K562 (cell line): Measurements from ENCODE around the gene ODAD4. TPM values are rescaled to one million over a fixed set of nuclear protein-coding genes. Genes with fewer than 3 reads are reported as not detected.

ENCODE experiments used
- ATAC-seq: fragments of 200-7000 bp; cut with Tn5 transposase; 3 replicates; pipeline ENCODE4 v1.9.1; 2020; ENCODE audit warnings: moderate library complexity
- BruUV-seq: library from RNA; stranded (reverse); fragments of 400-500 nt; replicated peaks from 2 replicates; lab custom pipeline; 2021; lab: Mats Ljungman, UMichigan
- CTCF ChIA-PET: fragments of 300-600 bp; formaldehyde crosslinking; extraction: SDS; loops from one replicate; lab custom pipeline; 2021; ENCODE audit warnings: low intra/inter-chr PET ratio; lab: Yijun Ruan, JAX
- POLR2A ChIA-PET: fragments of 300-600, 350-650 bp; sonication (Branson Sonifier 250); formaldehyde crosslinking; extraction: SDS; loops from one replicate; lab custom pipeline; 2021; ENCODE audit warnings: antibody characterized with exemption, inconsistent platforms; lab: Yijun Ruan, JAX
- DNase-seq, 4 experiments: peaks; one replicate each; pipeline versions ENCODE4 v3.0.0 to v3.0.0-alpha.2; 2011 to 2018; ENCODE audit warnings: low spot score in 3 of 4, mixed read lengths in 3 of 4; ENCODE audit errors: extremely low read depth in 1 of 4
- FAIRE-seq: peaks from 2 replicates; lab custom pipeline; 2011; peaks lifted over from hg19 to GRCh38; lab: Jason Lieb, UNC
- H2AFZ ChIP-seq: 2 replicates; pipeline ENCODE4 v1.6.0; 2011; ENCODE audit warnings: low read depth, low read length, control low read depth, inconsistent platforms
- H3K27ac ChIP-seq: fragments of 200-600 bp; 3 replicates; pipeline ENCODE4 v1.8.0; 2011; ENCODE audit warnings: low read depth, mild to moderate bottlenecking, control low read depth, inconsistent platforms, low read length, moderate library complexity, mixed read lengths; ENCODE audit errors: extremely low read depth
- H3K27me3 ChIP-seq, 2 experiments: fragments of 300-600 bp in 1 of 2; 2 replicates in 1 of 2; 3 replicates in 1 of 2; pipeline versions ENCODE4 v1.6.0 to v1.8.0; 2011; ENCODE audit warnings: inconsistent platforms in 2 of 2, low read length in 2 of 2, mild to moderate bottlenecking in 1 of 2, mixed read lengths in 1 of 2, moderate library complexity in 1 of 2; ENCODE audit not compliant: control insufficient read depth in 2 of 2, insufficient read depth in 2 of 2
- H3K36me3 ChIP-seq: fragments of 300-600 bp; 3 replicates; pipeline ENCODE4 v1.8.0; 2011; ENCODE audit warnings: mild to moderate bottlenecking, low read length, inconsistent platforms; ENCODE audit not compliant: control insufficient read depth, insufficient read depth
- H3K4me1 ChIP-seq, 2 experiments: fragments of 200-600 bp in 1 of 2; replicated peaks in 1 of 2; 2 replicates in 1 of 2; 3 replicates in 1 of 2; pipeline versions ENCODE4 v1.5.1 to v1.8.0; 2011; ENCODE audit warnings: inconsistent platforms in 2 of 2, low read length in 2 of 2, mild to moderate bottlenecking in 1 of 2, mixed read lengths in 1 of 2, moderate library complexity in 1 of 2; ENCODE audit not compliant: control insufficient read depth in 2 of 2, insufficient read depth in 2 of 2
- H3K4me2 ChIP-seq: 2 replicates; pipeline ENCODE4 v1.6.1; 2011; ENCODE audit warnings: low read length, control low read depth, inconsistent platforms, mixed read lengths; ENCODE audit not compliant: insufficient read depth
- H3K4me3 ChIP-seq: fragments of 200-600 bp; sonication (generic), shearing (Covaris generic); 2 replicates; pipeline ENCODE4 v1.5.1; 2016; ENCODE audit warnings: control low read depth, inconsistent platforms
- H3K79me2 ChIP-seq: fragments of 200-600 bp; 3 replicates; pipeline ENCODE4 v1.8.0; 2011; ENCODE audit warnings: low read length, inconsistent platforms; ENCODE audit not compliant: control insufficient read depth, insufficient read depth
- H3K9ac ChIP-seq, 2 experiments: 2 replicates each; pipeline versions ENCODE4 v1.6.0 to v1.6.1; 2011; ENCODE audit warnings: low read depth in 2 of 2, low read length in 2 of 2, control low read depth in 1 of 2, inconsistent platforms in 1 of 2, mild to moderate bottlenecking in 1 of 2, mixed read lengths in 1 of 2; ENCODE audit not compliant: insufficient read depth in 1 of 2
- H3K9me1 ChIP-seq: one replicate; pipeline ENCODE4 v1.6.0; 2011; ENCODE audit warnings: inconsistent platforms, mild to moderate bottlenecking, low read length, moderate library complexity; ENCODE audit not compliant: control insufficient read depth, insufficient read depth
- H3K9me3 ChIP-seq: replicated peaks from 2 replicates; pipeline ENCODE4 v1.5.1; 2011; ENCODE audit warnings: low read depth, low read length, inconsistent platforms; ENCODE audit not compliant: control insufficient read depth, insufficient read depth
- H4K20me1 ChIP-seq: replicated peaks from 2 replicates; pipeline ENCODE4 v1.6.1; 2011; ENCODE audit warnings: low read length, inconsistent platforms, mixed read lengths; ENCODE audit not compliant: control insufficient read depth, insufficient read depth
- CREB3L1 ChIP-seq: fragments of 450-650 bp; IDR thresholded peaks from 2 replicates; pipeline ENCODE4 v1.6.1; 2014; ENCODE audit warnings: low read depth, mild to moderate bottlenecking, moderate library complexity, borderline replicate concordance
- DPF2 ChIP-seq: fragments of 450-650 bp; IDR thresholded peaks from 2 replicates; pipeline ENCODE4 v1.6.1; 2016
- FOXO4 ChIP-seq: fragments of 450-650 bp; formaldehyde crosslinking; IDR thresholded peaks from 2 replicates; pipeline ENCODE4 v1.4.0; 2020; ENCODE audit warnings: mild to moderate bottlenecking, moderate library complexity
- KDM4B ChIP-seq, 2 experiments: fragments of 450-650 bp in 1 of 2; sonication (generic) in 1 of 2; IDR thresholded peaks; 2 replicates each; pipeline ENCODE4 v1.6.1; 2016 to 2017; ENCODE audit warnings: borderline replicate concordance in 2 of 2, antibody characterized with exemption in 1 of 2, low read depth in 1 of 2, mild to moderate bottlenecking in 1 of 2
- KLF1 ChIP-seq: fragments of 450-650 bp; IDR thresholded peaks from 2 replicates; pipeline ENCODE4 v1.6.1; 2016; ENCODE audit warnings: missing genetic modification characterization, missing compliant biosample characterization
- POLR2AphosphoS5 ChIP-seq: IDR thresholded peaks from 2 replicates; pipeline ENCODE4 v1.6.1; 2011; ENCODE audit warnings: mild to moderate bottlenecking, low read depth, low read length, moderate library complexity; ENCODE audit not compliant: control insufficient read depth, insufficient read depth
- ZBTB2 ChIP-seq: fragments of 450-650 bp; IDR thresholded peaks from 2 replicates; pipeline ENCODE4 v1.6.1; 2016; ENCODE audit warnings: antibody characterized with exemption
- WGBS: fragments of 100-300 bp; shearing (Covaris generic); methylation state at CpG from one replicate; pipeline ENCODE4 v1.1.6; 2016; ENCODE audit warnings: low coverage, mixed read lengths; ENCODE audit not compliant: insufficient coverage; ENCODE audit errors: missing lambda C conversion rate; 5-methylcytosine and 5-hydroxymethylcytosine counted together
- in situ Hi-C: fragments of 300-500 bp; cut with MboI; formaldehyde crosslinking; loops from 4 replicates; pipeline ENCODE4 v1.15.0; 2018; ENCODE audit warnings: inconsistent platforms, mixed read lengths
- intact Hi-C: fragments of 100-400 bp; cut with micrococcal nuclease; formaldehyde crosslinking; loops from 2 replicates; pipeline ENCODE4 v1.14.2; 2022
- polyA plus RNA-seq, 8 experiments: library from polyadenylated mRNA; depleted of rRNA in 4 of 8; stranded (reverse) in 5 of 8; unstranded in 3 of 8; fragments of >200 nt; fragmentation: Nextera tagmentation in 2 of 8; fragmentation: Illumina TruSeq in 1 of 8; extraction: Ambion mirVana in 2 of 8; extraction: Trizol in 1 of 8; gene quantifications; 2 replicates each; pipeline versions ENCODE4 v1.2.1 to v1.2.3, GENCODE V29; 2011 to 2014; ENCODE audit warnings: inconsistent platforms in 1 of 8, missing spikeins in 1 of 8
- total RNA-seq, 7 experiments: library from RNA; depleted of rRNA in 6 of 7; stranded (reverse); fragments of >200 nt in 6 of 7; fragmentation: Illumina TruSeq in 2 of 7; extraction: Trizol in 2 of 7; gene quantifications; 2 replicates each; pipeline versions ENCODE4 v1.2.1 to v1.2.3, GENCODE V29; 2011 to 2021; ENCODE audit warnings: low replicate concordance in 1 of 7

The ODAD4 gene
- total and polyA plus RNA-seq, 9 of the 15 experiments (the other 6 are each of a cell fraction or from before 2014, with no cell fraction given): 0.09 to 0.98 (median 0.51) TPM

GRCh38 chr17:41930009-41930832 is at the start of gene ODAD4 (continued):
- TF ChIP-seq KDM4B (IDR thresholded peaks at IDR 0.05; ENCODE audit: borderline replicate concordance in 2 of 2, low read depth in 1 of 2) (peak in 1 of 2 experiments; percentile 44; a peak in 1 of 4 replicates), ZBTB2 (peak; percentile 96), KLF1 (tag) (peak; percentile 59; the same call in 1 of the 2 replicates)
- TF ChIP-seq, all 486 proteins: peak for 142

GRCh38 chr17:41882756-41883155 is 47.7 kb upstream of the ODAD4 start:
- Histone ChIP-seq H3K27me3 (no peaks in the 10 kb centered on the region), H2AFZ (no peak overlapping the region), H3K4me3 (no peak overlapping the region), H3K36me3 (peaks cover 96% of the 10 kb centered on the region), H4K20me1 (no peaks in the 10 kb centered on the region), H3K9me1 (no peaks in the 10 kb centered on the region), H3K27ac (no peak overlapping the region), H3K4me2 (no peak overlapping the region), H3K79me2 (no peaks in the 10 kb centered on the region; the same call in 2 of the 3 replicates), H3K9me3 (no peaks in the 10 kb centered on the region), H3K4me1 (no peaks in the 10 kb centered on the region), H3K9ac (0 out of 4 replicates have a peak overlapping the region, but pooled peaks of 1 of the 2 experiments have one; percentile 50)
- ChIA-PET CTCF (no interaction called here), POLR2A (interaction anchor here (0.7 to 1.6 kb wide), 6 partner anchors 9 to 92 kb away, joined by 3 to 4 read pairs (median 3); no protein-coding TSS in a partner anchor)
- intact Hi-C loops (loop anchor here (10.0 kb wide), 1 partner anchor 78 kb away; no protein-coding TSS in a partner anchor), in situ Hi-C loops (no loop called here)
- FAIRE-seq (no peak), ATAC-seq (no peak), DNase-seq (no peak)
- WGBS: 81% methylated on average over 6 of the region's 6 CpGs
- TF ChIP-seq DPF2 (no peak), POLR2AphosphoS5 (no peak), FOXO4 (no peak), CREB3L1 (no peak)
- no TSS peak for BruUV-seq
